ENCODE data around the gene CEP72. TPM values are rescaled to one million over a fixed set of nuclear protein-coding genes. Genes with fewer than 3 reads are reported as not detected.

Gene CEP72
- total RNA-seq, 2 donors from 2014 or later = 3.8 to 21.0 TPM

- peak; percentile 12 for DNase-seq
- peaks cover 4% of the 10 kb centered on the region for H3K36me3 ChIP-seq
- H3K4me3 ChIP-seq = no peak overlapping the region
- H3K27me3 ChIP-seq = no peaks in the 10 kb centered on the region
- H3K4me1 ChIP-seq = no peaks in the 10 kb centered on the region
- H3K9me3 ChIP-seq = no peaks in the 10 kb centered on the region
- TF ChIP-seq CTCF (IDR thresholded peaks at IDR 0.05) = no peak
- intact Hi-C loops (cut with DNase I) = no loop called here
- H3K27ac ChIP-seq = no peak overlapping the region
- H3K9ac ChIP-seq (ENCODE audit: low read depth in 2 of 2, low read length in 2 of 2) = no peak overlapping the region
Measured at GRCh38 chr5:639253-639530, 27.1 kb downstream of the CEP72 start.

DNA sequence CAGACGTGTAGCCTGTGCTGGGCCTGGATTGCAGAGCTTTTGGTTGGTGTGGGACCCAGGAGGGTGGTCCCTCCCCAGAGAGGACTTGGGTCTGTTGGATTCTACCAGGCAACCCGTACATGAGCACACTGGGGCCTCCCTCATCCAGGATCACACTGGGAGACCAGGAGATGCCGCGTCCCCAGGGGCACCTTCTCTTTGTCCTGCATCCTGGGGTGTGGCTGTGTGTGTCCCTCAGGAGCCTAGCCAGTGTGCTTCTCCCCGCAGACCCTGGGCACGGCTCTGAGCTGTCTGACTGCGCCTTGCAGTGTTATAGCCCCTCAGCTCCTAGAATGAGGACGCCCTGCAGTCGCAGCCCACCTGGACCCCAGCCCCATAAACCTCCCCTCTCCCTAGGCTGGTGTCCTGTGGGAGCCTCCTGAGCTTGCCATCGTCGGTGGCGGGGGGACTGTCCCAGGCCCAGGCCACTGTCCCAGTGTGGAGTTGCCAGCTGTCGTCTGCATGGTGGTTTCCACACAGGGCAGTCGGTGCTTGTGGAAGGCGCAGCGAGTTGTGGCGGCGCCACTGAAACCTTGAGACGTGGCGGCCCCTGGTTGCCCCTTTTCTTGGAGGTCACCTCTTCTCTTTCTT lies 27.6 kb downstream of the CEP72 start:
- no peak overlapping the region for H3K27ac ChIP-seq
- peak; percentile 6 for DNase-seq
- H3K4me1 ChIP-seq = no peaks in the 10 kb centered on the region
- no peaks in the 10 kb centered on the region for H3K27me3 ChIP-seq
- no peaks in the 10 kb centered on the region for H3K9me3 ChIP-seq
- no peak overlapping the region for H3K4me3 ChIP-seq
- intact Hi-C loops (cut with DNase I) = no loop called here
- no peak overlapping the region for H3K9ac ChIP-seq (ENCODE audit: low read depth in 2 of 2, low read length in 2 of 2)
- H3K36me3 ChIP-seq = peaks cover 4% of the 10 kb centered on the region
- no peak for TF ChIP-seq CTCF (IDR thresholded peaks at IDR 0.05)

DNA sequence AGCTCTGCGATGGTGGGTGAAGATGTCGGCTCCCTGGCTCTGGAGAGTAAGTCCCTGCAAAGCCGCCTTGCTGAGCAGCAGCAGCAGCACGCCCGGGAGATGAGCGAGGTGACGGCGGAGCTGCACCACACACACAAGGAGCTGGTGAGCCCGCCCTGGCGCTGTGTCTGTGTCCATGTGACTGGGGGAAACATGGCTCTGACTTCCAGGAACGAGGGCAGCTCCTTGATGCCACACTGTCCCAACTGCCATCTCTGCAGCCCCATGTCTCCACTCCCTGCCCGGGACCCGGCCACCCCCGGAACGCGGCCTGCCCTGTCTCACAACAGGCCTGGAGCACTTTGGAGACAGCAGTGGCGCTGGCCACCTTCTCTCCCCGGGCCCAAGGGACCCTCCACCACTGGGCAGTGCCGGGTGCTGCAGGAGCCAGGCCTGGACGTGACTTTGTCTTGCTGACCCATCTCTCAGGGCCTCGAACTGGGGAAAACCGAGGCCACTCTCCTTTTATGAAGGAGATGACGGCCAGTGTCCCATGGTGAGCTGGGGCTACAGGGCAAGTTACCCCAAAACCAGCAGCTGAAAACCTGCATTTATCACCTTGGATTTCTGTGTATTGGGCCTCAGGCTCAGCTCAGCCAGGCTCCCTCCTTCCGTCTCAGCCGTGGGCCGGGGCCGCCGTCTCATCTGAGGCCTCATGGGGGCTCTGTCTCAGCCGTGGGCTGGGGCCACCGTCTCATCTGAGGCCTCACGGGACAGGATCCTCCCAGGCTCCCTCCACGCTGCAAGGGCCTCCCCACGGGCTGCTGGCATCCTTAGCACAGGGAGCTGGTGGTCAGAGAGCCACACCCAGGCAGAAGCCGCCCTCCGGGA lies 28.6 kb downstream of the CEP72 start:
- H3K27ac ChIP-seq = no peak overlapping the region
- peaks cover 1% of the 10 kb centered on the region for H3K36me3 ChIP-seq
- no peak overlapping the region for H3K9ac ChIP-seq (ENCODE audit: low read depth in 2 of 2, low read length in 2 of 2)
- no peaks in the 10 kb centered on the region for H3K27me3 ChIP-seq
- intact Hi-C loops (cut with DNase I) = no loop called here
- peak; percentile 7 for DNase-seq
- TF ChIP-seq CTCF (IDR thresholded peaks at IDR 0.05) = no peak
- H3K9me3 ChIP-seq = no peaks in the 10 kb centered on the region
- no peak overlapping the region for H3K4me3 ChIP-seq
- no peaks in the 10 kb centered on the region for H3K4me1 ChIP-seq

DNA sequence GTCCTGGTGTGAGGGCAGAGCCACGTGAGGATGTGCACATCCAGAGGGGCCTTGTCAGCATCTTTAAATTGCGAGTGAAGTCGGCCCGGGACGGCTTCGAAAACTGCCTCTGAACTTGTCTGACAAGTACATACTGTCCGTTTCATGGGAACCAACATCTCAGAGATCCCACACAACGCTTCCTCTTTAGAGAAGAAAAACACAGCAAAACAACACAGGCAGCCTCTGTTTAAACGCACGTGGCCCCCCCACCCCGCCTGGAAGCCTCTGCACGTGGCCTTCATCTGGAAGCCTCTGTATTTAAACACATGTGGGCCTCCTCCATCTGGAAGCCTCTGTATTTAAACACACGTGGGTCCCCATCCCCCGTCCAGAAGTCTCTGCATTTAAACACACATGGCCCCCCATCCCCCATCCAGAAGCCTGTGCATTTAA lies 29.2 kb downstream of the CEP72 start:
- DNase-seq = no peak
- no peak overlapping the region for H3K4me3 ChIP-seq
- H3K36me3 ChIP-seq = no peaks in the 10 kb centered on the region
- intact Hi-C loops (cut with DNase I) = no loop called here
- no peak overlapping the region for H3K27ac ChIP-seq
- no peak overlapping the region for H3K9ac ChIP-seq (ENCODE audit: low read depth in 2 of 2, low read length in 2 of 2)
- H3K4me1 ChIP-seq = no peaks in the 10 kb centered on the region
- no peaks in the 10 kb centered on the region for H3K9me3 ChIP-seq
- no peaks in the 10 kb centered on the region for H3K27me3 ChIP-seq
- no peak for TF ChIP-seq CTCF (IDR thresholded peaks at IDR 0.05)

GRCh38 chr5:642481-642880 lies 30.3 kb downstream of the CEP72 start:
- no peak for DNase-seq
- no peak for TF ChIP-seq CTCF (IDR thresholded peaks at IDR 0.05)
- H3K4me1 ChIP-seq = no peaks in the 10 kb centered on the region
- no peak overlapping the region for H3K9ac ChIP-seq (ENCODE audit: low read depth in 2 of 2, low read length in 2 of 2)
- no peaks in the 10 kb centered on the region for H3K9me3 ChIP-seq
- no peaks in the 10 kb centered on the region for H3K36me3 ChIP-seq
- no peak overlapping the region for H3K27ac ChIP-seq
- intact Hi-C loops (cut with DNase I) = no loop called here
- H3K27me3 ChIP-seq = no peaks in the 10 kb centered on the region
- no peak overlapping the region for H3K4me3 ChIP-seq
